WI38 (cell line): ENCODE measurements around the gene OR11H6.
"Not testable (repeated sequence)": the region's sequence is repeated elsewhere in the genome, so short reads cannot be mapped to it uniquely, and the experiment has no call there.

Source experiments
- H3K4me3 ChIP-seq: 2 replicates; pipeline ENCODE4 v1.5.1; 2011; ENCODE audit warnings: low read depth, mild to moderate bottlenecking, control low read depth, low read length
- CTCF ChIP-seq: IDR thresholded peaks from 2 replicates; pipeline ENCODE4 v1.5.1; 2012; ENCODE audit warnings: low read depth, mild to moderate bottlenecking, control low read depth, low read length

OR11H6 gene

GRCh38 chr14:20223410-20223809 is at the start of gene OR11H6:
OR11H6 (plus strand) TSS chr14:20223710; CDS start chr14:20223710, 0 bp downstream.
- TF ChIP-seq CTCF: no peak
- no peak within 1 kb of the TSS for H3K4me3 ChIP-seq

GRCh38 chr14:20174205-20174604 is 49.3 kb upstream of the OR11H6 start:
- not testable (repeated sequence) for H3K4me3 ChIP-seq

GRCh38 chr14:20176330-20176729 is 47.2 kb upstream of the OR11H6 start:
- TF ChIP-seq CTCF: no peak
- H3K4me3 ChIP-seq: no peak overlapping the region

GRCh38 chr14:20177433-20177974 is 46.0 kb upstream of the OR11H6 start:
- no peak for TF ChIP-seq CTCF
- H3K4me3 ChIP-seq: no peak overlapping the region

- no peak for TF ChIP-seq CTCF
- no peak overlapping the region for H3K4me3 ChIP-seq
Measured at GRCh38 chr14:20179218-20179617, 44.3 kb upstream of the OR11H6 start.

- no peak for TF ChIP-seq CTCF
- no peak overlapping the region for H3K4me3 ChIP-seq
Measured at GRCh38 chr14:20179880-20180279, 43.6 kb upstream of the OR11H6 start.

- TF ChIP-seq CTCF: no peak
- H3K4me3 ChIP-seq: no peak overlapping the region
Measured at GRCh38 chr14:20180486-20180885, 43.0 kb upstream of the OR11H6 start.

- no peak for TF ChIP-seq CTCF
- H3K4me3 ChIP-seq: no peak overlapping the region
Measured at GRCh38 chr14:20184181-20184580, 39.3 kb upstream of the OR11H6 start.
